H1 (cell line): ENCODE data around the gene PCYT1B. TPM values are rescaled to one million over a fixed set of nuclear protein-coding genes. Genes with fewer than 3 reads are reported as not detected.
A peak's percentile ranks its signal among the peaks of the same experiment; 100 is the strongest.

Experiments used
- CTCF ChIA-PET: fragments of 300-600 bp; sonication (Branson Sonifier 250); formaldehyde crosslinking; loops from one replicate; lab custom pipeline; 2021; ENCODE audit not compliant: partially characterized antibody; lab: Charles Lee
- POLR2A ChIA-PET: fragments of 300-600 bp; sonication (Branson Sonifier 250); formaldehyde crosslinking; loops from one replicate; lab custom pipeline; 2021; ENCODE audit warnings: inconsistent platforms; ENCODE audit not compliant: partially characterized antibody; lab: Charles Lee
- DNase-seq, 2 experiments: peaks; one replicate each; pipeline versions ENCODE4 v3.0.0 to v3.0.0-alpha.2; 2010 to 2022; ENCODE audit warnings: low spot score in 2 of 2, low read depth in 1 of 2, mixed read lengths in 1 of 2
- FAIRE-seq: peaks from 2 replicates; lab custom pipeline; 2011; peaks lifted over from hg19 to GRCh38; lab: Jason Lieb, UNC
- H2AFZ ChIP-seq: 2 replicates; pipeline ENCODE4 v1.8.1; 2012; ENCODE audit warnings: low read length, inconsistent platforms
- H2AK5ac ChIP-seq: 2 replicates; pipeline ENCODE4 v1.6.1; 2013; ENCODE audit warnings: low read depth, low read length
- H2BK120ac ChIP-seq: replicated peaks from 2 replicates; pipeline ENCODE3; 2013; ENCODE audit warnings: low read depth, low read length, inconsistent platforms
- H2BK12ac ChIP-seq: 2 replicates; pipeline ENCODE4 v1.6.1; 2013; ENCODE audit warnings: low read depth, low read length
- H2BK15ac ChIP-seq: 2 replicates; pipeline ENCODE4 v1.6.1; 2013; ENCODE audit warnings: low read length
- H2BK20ac ChIP-seq: 2 replicates; pipeline ENCODE4 v1.6.1; 2013; ENCODE audit warnings: low read length
- H2BK5ac ChIP-seq: 2 replicates; pipeline ENCODE4 v1.6.1; 2013; ENCODE audit warnings: low read depth, low read length
- H3K14ac ChIP-seq: 2 replicates; pipeline ENCODE4 v1.6.1; 2013; ENCODE audit warnings: inconsistent platforms; ENCODE audit not compliant: insufficient read length
- H3K18ac ChIP-seq: 2 replicates; pipeline ENCODE4 v1.6.1; 2013; ENCODE audit warnings: low read length; ENCODE audit errors: extremely low read depth
- H3K23ac ChIP-seq: 2 replicates; pipeline ENCODE4 v1.6.1; 2013; ENCODE audit warnings: inconsistent platforms; ENCODE audit not compliant: insufficient read length
- H3K23me2 ChIP-seq: 2 replicates; pipeline ENCODE4 v1.6.1; 2013; ENCODE audit warnings: low read depth, low read length
- H3K27ac ChIP-seq: 2 replicates; pipeline ENCODE4 v1.6.1; 2011; ENCODE audit warnings: low read depth, low read length, inconsistent platforms
- H3K27me3 ChIP-seq, 4 experiments: replicated peaks in 1 of 4; 1 replicate in 1 of 4; 2 replicates in 3 of 4; pipeline versions ENCODE4 v1.6.1 to v1.8.1; 2011 to 2013; ENCODE audit warnings: low read length in 3 of 4, mild to moderate bottlenecking in 3 of 4, inconsistent platforms in 2 of 4, mixed read lengths in 2 of 4, moderate library complexity in 1 of 4; ENCODE audit not compliant: control insufficient read depth in 3 of 4, insufficient read depth in 3 of 4; ENCODE audit errors: extremely low read depth in 1 of 4
- H3K36me3 ChIP-seq, 4 experiments: 2 replicates each; pipeline versions ENCODE4 v1.6.1 to v1.8.1; 2011 to 2013; ENCODE audit warnings: mild to moderate bottlenecking in 4 of 4, low read length in 3 of 4, moderate library complexity in 2 of 4, control low read depth in 1 of 4, inconsistent platforms in 1 of 4; ENCODE audit not compliant: insufficient read depth in 4 of 4, control insufficient read depth in 2 of 4
- H3K4ac ChIP-seq: replicated peaks from 2 replicates; pipeline ENCODE3; 2013; ENCODE audit warnings: low read length, low read depth, mixed read lengths, inconsistent platforms; ENCODE audit not compliant: insufficient read length
- H3K4me1 ChIP-seq, 4 experiments: replicated peaks in 1 of 4; 1 replicate in 1 of 4; 2 replicates in 3 of 4; pipeline versions ENCODE4 v1.6.1 to v1.8.1; 2011 to 2013; ENCODE audit warnings: low read length in 3 of 4, inconsistent platforms in 2 of 4, mixed read lengths in 1 of 4; ENCODE audit not compliant: insufficient read depth in 4 of 4, control insufficient read depth in 3 of 4
- H3K4me2 ChIP-seq, 2 experiments: 2 replicates each; pipeline versions ENCODE4 v1.6.1 to v1.8.1; 2011 to 2013; ENCODE audit warnings: low read depth in 2 of 2, low read length in 2 of 2, control low read depth in 1 of 2, inconsistent platforms in 1 of 2, mild to moderate bottlenecking in 1 of 2; ENCODE audit not compliant: insufficient read depth in 1 of 2
- H3K4me3 ChIP-seq, 4 experiments: fragments of 200-600, 300-600 bp in 1 of 4; sonication (generic), shearing (Covaris generic), sonication (Bioruptor Twin) in 1 of 4; 2 replicates each; pipeline versions ENCODE4 v1.5.1 to v1.8.1; 2011 to 2016; ENCODE audit warnings: low read length in 4 of 4, low read depth in 3 of 4, control low read depth in 2 of 4, inconsistent platforms in 2 of 4, mild to moderate bottlenecking in 2 of 4, mixed read lengths in 1 of 4, moderate library complexity in 1 of 4; ENCODE audit not compliant: insufficient read depth in 2 of 4; ENCODE audit errors: extremely low read depth in 1 of 4
- H3K56ac ChIP-seq: replicated peaks from 2 replicates; pipeline ENCODE3; 2013; ENCODE audit warnings: low read depth, mild to moderate bottlenecking, mixed read lengths, low read length, inconsistent platforms; ENCODE audit not compliant: insufficient read length
- H3K79me1 ChIP-seq: 2 replicates; pipeline ENCODE4 v1.6.1; 2013; ENCODE audit warnings: low read depth, low read length, control low read depth
- H3K79me2 ChIP-seq, 2 experiments: 2 replicates each; pipeline versions ENCODE4 v1.6.1 to v1.8.1; 2012 to 2013; ENCODE audit warnings: low read length in 2 of 2, mild to moderate bottlenecking in 2 of 2, inconsistent platforms in 1 of 2; ENCODE audit not compliant: insufficient read depth in 2 of 2, control insufficient read depth in 1 of 2
- H3K9ac ChIP-seq, 4 experiments: replicated peaks in 1 of 4; 1 replicate in 1 of 4; 2 replicates in 3 of 4; pipeline versions ENCODE4 v1.6.1 to v1.8.1; 2011 to 2013; ENCODE audit warnings: low read depth in 3 of 4, low read length in 3 of 4, control low read depth in 2 of 4, mild to moderate bottlenecking in 2 of 4, moderate library complexity in 2 of 4, inconsistent platforms in 1 of 4; ENCODE audit errors: extremely low read depth in 1 of 4
- H3K9me3 ChIP-seq, 2 experiments: 2 replicates each; pipeline versions ENCODE4 v1.6.1 to v1.8.1; 2012 to 2013; ENCODE audit warnings: mild to moderate bottlenecking in 2 of 2, moderate library complexity in 2 of 2, control low read depth in 1 of 2, inconsistent platforms in 1 of 2, low read depth in 1 of 2, low read length in 1 of 2, mixed read lengths in 1 of 2; ENCODE audit not compliant: insufficient read depth in 2 of 2
- H4K20me1 ChIP-seq, 2 experiments: replicated peaks in 1 of 2; 2 replicates each; pipeline versions ENCODE3 to v1.8.1; 2011 to 2013; ENCODE audit warnings: inconsistent platforms in 2 of 2, low read length in 2 of 2, mild to moderate bottlenecking in 1 of 2; ENCODE audit not compliant: insufficient read depth in 2 of 2, control insufficient read depth in 1 of 2
- H4K5ac ChIP-seq: 2 replicates; pipeline ENCODE4 v1.6.1; 2013; ENCODE audit warnings: low read length, low read depth, mixed read lengths, inconsistent platforms; ENCODE audit not compliant: insufficient read length
- H4K8ac ChIP-seq: 2 replicates; pipeline ENCODE4 v1.8.0; 2013; ENCODE audit warnings: mild to moderate bottlenecking, moderate library complexity, low read length, inconsistent platforms; ENCODE audit not compliant: insufficient read depth; ENCODE audit errors: extremely low read depth
- H4K91ac ChIP-seq: replicated peaks from 2 replicates; pipeline ENCODE3; 2013; ENCODE audit warnings: low read length, mixed read lengths, inconsistent platforms; ENCODE audit not compliant: insufficient read length
- EP300 ChIP-seq, 2 experiments: IDR thresholded peaks; 1 replicate in 1 of 2; 2 replicates in 1 of 2; pipeline ENCODE4 v1.6.1; 2011 to 2012; ENCODE audit warnings: low read depth in 2 of 2, low read length in 2 of 2, mild to moderate bottlenecking in 2 of 2, borderline replicate concordance in 1 of 2, inconsistent platforms in 1 of 2, moderate library complexity in 1 of 2
- RFX5 ChIP-seq: IDR thresholded peaks from 2 replicates; pipeline ENCODE4 v1.6.1; 2011; ENCODE audit warnings: low read depth, low read length, improper control_type of control experiment, borderline replicate concordance
- WGBS, 2 experiments: shearing (Covaris generic) in 1 of 2; methylation state at CpG; one replicate each; pipeline versions ENCODE4 v1.1.6 to v1.1.7; 2013 to 2015; ENCODE audit warnings: low lambda C conversion rate in 2 of 2, mixed read lengths in 2 of 2, inconsistent platforms in 1 of 2, low coverage in 1 of 2, missing lambda C conversion rate in 1 of 2; ENCODE audit not compliant: insufficient replicate concordance in 2 of 2, insufficient coverage in 1 of 2, insufficient read length in 1 of 2; ENCODE audit errors: extremely low coverage in 1 of 2, missing lambda C conversion rate in 1 of 2; 5-methylcytosine and 5-hydroxymethylcytosine counted together
- polyA plus RNA-seq, 7 experiments: library from polyadenylated mRNA; depleted of rRNA in 3 of 7; stranded (reverse) in 5 of 7; unstranded in 2 of 7; fragments of >200 nt in 5 of 7; fragments of 200-250 nt in 2 of 7; gene quantifications; 1 replicate in 5 of 7; 2 replicates in 1 of 7; 4 replicates in 1 of 7; pipeline versions ENCODE4 v1.2.1 to v1.2.3, GENCODE V29; 2011 to 2013; ENCODE audit warnings: missing spikeins in 2 of 7, mixed read lengths in 2 of 7
- total RNA-seq: library from RNA; stranded (reverse); fragmentation: NEBNext Ultra II Directional; extraction: Animal tissue kit (Norgen Biotek cat#: 25700); gene quantifications from 2 replicates; pipeline ENCODE4 v1.2.1, GENCODE V29; 2021

PCYT1B gene
- total and polyA plus RNA-seq, 2 of the 8 experiments (the other 6 are each of a cell fraction or from before 2014, with no cell fraction given): 17.9 to 30.6 TPM

GRCh38 chrX:24648495-24648894 is 1.3 kb upstream of the PCYT1B start:
- Histone ChIP-seq H4K91ac (no peak overlapping the region), H3K79me2 (peaks cover 0 to 14% of the 10 kb centered on the region in 2 experiments; a peak in 2 of 4 replicates), H3K9ac (no peak overlapping the region), H3K27me3 (no peaks in the 10 kb centered on the region), H3K14ac (no peak overlapping the region), H2AK5ac (no peak overlapping the region), H3K4ac (no peak overlapping the region), H3K4me3 (no peak overlapping the region), H2BK12ac (no peak overlapping the region), H3K23me2 (0 out of 2 replicates have a peak, but pooled peaks cover 4% of the 10 kb centered on the region), H2BK15ac (no peak overlapping the region), H3K36me3 (no peaks in the 10 kb centered on the region), H2BK20ac (no peak overlapping the region), H4K5ac (no peak overlapping the region), H3K9me3 (no peaks in the 10 kb centered on the region), H2AFZ (no peak overlapping the region), H3K56ac (no peak overlapping the region), H3K4me2 (peak overlapping the region in 1 of 2 experiments; percentile 93; a peak in 1 of 4 replicates), H4K8ac (no peak overlapping the region), H3K18ac (no peak overlapping the region), H3K79me1 (no peaks in the 10 kb centered on the region), H3K4me1 (peaks cover 0 to 14% (median 6%) of the 10 kb centered on the region in 4 experiments; a peak in 4 of 7 replicates), H3K27ac (no peak overlapping the region), H2BK5ac (no peak overlapping the region), H4K20me1 (no peaks in the 10 kb centered on the region), H2BK120ac (no peak overlapping the region), H3K23ac (no peak overlapping the region)
- no peak for TF ChIP-seq RFX5
- no peak for TF ChIP-seq EP300 (IDR thresholded peaks at IDR 0.05; ENCODE audit: borderline replicate concordance in 1 of 2, low read depth in 2 of 2, low read length in 2 of 2)
- DNase-seq (no peak), FAIRE-seq (no peak)
- ChIA-PET POLR2A (no interaction called here), CTCF (interaction anchor here (0.6 to 1.1 kb wide), 2 partner anchors 15 to 28 kb away, joined by 3 to 4 read pairs; no protein-coding TSS in a partner anchor)
- 85% methylated on average over 2 of the region's 6 CpGs; no CpG with 5 or more reads in 1 of the 2 experiments for WGBS, 2 experiments
